Measurements from ENCODE around the gene PCDHB5. TPM values are rescaled to one million over a fixed set of nuclear protein-coding genes. Genes with fewer than 3 reads are reported as not detected.
"Not testable (repeated sequence)": the region's sequence is repeated elsewhere in the genome, so short reads cannot be mapped to it uniquely, and the experiment has no call there.

Gene PCDHB5
- not detected for polyA plus RNA-seq (2012; ENCODE audit: insufficient read depth, insufficient read length)

GRCh38 chr5:141135030-141135717 is at the start of gene PCDHB5:
Gene PCDHB5 (plus strand): TSS chr5:141135206. CDS start chr5:141135435, 229 bp downstream.
- DNase-seq (ENCODE audit: low read depth, low spot score): no peak
- no peak within 1 kb of the TSS for H3K4me3 ChIP-seq (ENCODE audit: low read length)

DNA sequence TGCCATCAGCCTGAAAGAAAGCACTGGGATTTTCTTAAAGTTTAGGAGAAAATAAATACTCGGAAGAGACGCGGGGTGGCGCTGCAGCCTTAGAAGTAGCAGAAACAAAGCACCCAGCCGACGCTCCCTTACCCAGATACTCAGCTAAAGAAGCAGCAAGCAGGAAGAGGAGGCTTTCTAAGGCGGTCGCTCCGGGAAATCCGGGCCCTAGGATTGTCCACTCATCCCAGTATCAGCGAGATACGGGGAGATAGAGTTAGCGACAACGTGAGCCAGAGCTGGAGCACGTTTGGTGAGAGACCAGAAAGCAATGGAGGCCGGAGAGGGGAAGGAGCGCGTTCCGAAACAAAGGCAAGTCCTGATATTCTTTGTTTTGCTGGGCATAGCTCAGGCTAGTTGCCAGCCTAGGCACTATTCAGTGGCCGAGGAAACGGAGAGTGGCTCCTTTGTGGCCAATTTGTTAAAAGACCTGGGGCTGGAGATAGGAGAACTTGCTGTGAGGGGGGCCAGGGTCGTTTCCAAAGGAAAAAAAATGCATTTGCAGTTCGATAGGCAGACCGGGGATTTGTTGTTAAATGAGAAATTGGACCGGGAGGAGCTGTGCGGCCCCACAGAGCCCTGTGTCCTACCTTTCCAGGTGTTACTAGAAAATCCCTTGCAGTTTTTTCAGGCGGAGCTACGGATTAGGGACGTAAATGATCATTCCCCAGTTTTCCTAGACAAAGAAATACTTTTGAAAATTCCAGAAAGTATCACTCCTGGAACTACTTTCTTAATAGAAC is 40.3 kb upstream of the PCDHB5 start, which contains the start of gene PCDHB2:
TSS of gene PCDHB2 (plus strand) at position 135 of the 782 bp plus-strand sequence. CDS start at position 311, 176 bp downstream.
- peak within 1 kb of the TSS; percentile 13; the same call in 1 of the 2 replicates for H3K4me3 ChIP-seq (ENCODE audit: low read length)
- peak; percentile 29 for DNase-seq (ENCODE audit: low read depth, low spot score)

- no peak for DNase-seq (ENCODE audit: low read depth, low spot score)
- H3K4me3 ChIP-seq (ENCODE audit: low read length): no peak overlapping the region
These were observed 39.8 kb upstream of the PCDHB5 start for GRCh38 chr5:141095263-141095641.

DNA sequence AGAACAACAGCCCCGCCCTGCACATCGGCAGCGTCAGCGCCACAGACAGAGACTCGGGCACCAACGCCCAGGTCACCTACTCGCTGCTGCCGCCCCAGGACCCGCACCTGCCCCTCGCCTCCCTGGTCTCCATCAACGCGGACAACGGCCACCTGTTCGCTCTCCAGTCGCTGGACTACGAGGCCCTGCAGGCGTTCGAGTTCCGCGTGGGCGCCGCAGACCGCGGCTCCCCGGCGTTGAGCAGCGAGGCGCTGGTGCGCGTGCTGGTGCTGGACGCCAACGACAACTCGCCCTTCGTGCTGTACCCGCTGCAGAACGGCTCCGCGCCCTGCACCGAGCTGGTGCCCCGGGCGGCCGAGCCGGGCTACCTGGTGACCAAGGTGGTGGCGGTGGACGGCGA is 38.8 kb upstream of the PCDHB5 start:
- not testable (repeated sequence) for H3K4me3 ChIP-seq (ENCODE audit: low read length); DNase-seq (ENCODE audit: low read depth, low spot score)

GRCh38 chr5:141096586-141096985 is 38.4 kb upstream of the PCDHB5 start:
- not testable (repeated sequence) for H3K4me3 ChIP-seq (ENCODE audit: low read length); DNase-seq (ENCODE audit: low read depth, low spot score)

- H3K4me3 ChIP-seq (ENCODE audit: low read length): no peak within 1 kb of the TSS
- no peak for DNase-seq (ENCODE audit: low read depth, low spot score)
These were observed 34.7 kb upstream of the PCDHB5 start, which contains the start of gene PCDHB3 for GRCh38 chr5:141100243-141100805. Gene PCDHB3 (plus strand): TSS chr5:141100473. CDS start chr5:141100650, 177 bp downstream.

DNA sequence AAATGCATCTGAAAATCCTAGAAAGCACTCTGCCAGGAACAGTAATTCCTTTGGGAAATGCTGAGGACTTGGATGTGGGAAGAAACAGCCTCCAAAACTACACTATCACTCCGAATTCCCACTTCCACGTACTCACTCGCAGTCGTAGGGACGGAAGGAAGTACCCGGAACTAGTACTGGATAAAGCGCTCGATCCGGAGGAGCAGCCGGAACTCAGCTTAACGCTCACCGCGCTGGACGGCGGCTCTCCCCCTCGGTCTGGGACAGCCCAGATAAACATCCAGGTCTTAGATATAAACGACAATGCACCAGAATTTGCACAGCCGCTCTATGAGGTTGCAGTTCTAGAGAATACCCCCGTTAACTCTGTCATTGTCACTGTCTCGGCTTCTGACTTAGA is 33.9 kb upstream of the PCDHB5 start:
- no peak for DNase-seq (ENCODE audit: low read depth, low spot score)
- H3K4me3 ChIP-seq (ENCODE audit: low read length): no peak overlapping the region

GRCh38 chr5:141102070-141102469 is 32.9 kb upstream of the PCDHB5 start:
- DNase-seq (ENCODE audit: low read depth, low spot score); H3K4me3 ChIP-seq (ENCODE audit: low read length): not testable (repeated sequence)

GRCh38 chr5:141102471-141102870 is 32.5 kb upstream of the PCDHB5 start:
- not testable (repeated sequence) for DNase-seq (ENCODE audit: low read depth, low spot score); H3K4me3 ChIP-seq (ENCODE audit: low read length)

- H3K4me3 ChIP-seq (ENCODE audit: low read length): no peak overlapping the region
- no peak for DNase-seq (ENCODE audit: low read depth, low spot score)
These were observed 29.7 kb upstream of the PCDHB5 start for GRCh38 chr5:141105350-141105749.

DNA sequence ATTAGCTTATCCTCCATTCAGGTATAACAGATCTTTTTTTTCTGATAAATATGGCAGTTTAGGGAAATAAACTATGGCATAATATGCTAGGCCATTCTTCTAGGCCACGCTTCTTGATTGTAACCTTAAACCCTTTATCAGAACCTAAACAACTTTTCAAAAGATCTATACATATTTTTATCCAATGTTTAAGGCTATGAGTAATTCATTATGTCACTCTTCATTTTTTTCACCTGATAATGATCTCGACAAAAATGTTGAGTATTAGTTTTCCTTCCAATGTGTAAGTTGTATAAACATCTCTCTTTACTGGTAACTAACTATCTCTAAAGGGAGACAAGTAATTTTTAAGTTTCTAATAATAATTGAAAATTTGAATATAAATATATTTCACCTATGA is 15.8 kb upstream of the PCDHB5 start:
- H3K4me3 ChIP-seq (ENCODE audit: low read length): no peak overlapping the region
- DNase-seq (ENCODE audit: low read depth, low spot score): no peak

- no peak for DNase-seq (ENCODE audit: low read depth, low spot score)
- H3K4me3 ChIP-seq (ENCODE audit: low read length): no peak within 1 kb of the TSS
These were observed 13.4 kb upstream of the PCDHB5 start, which contains the start of gene PCDHB4 for GRCh38 chr5:141121563-141121962. Gene PCDHB4 (plus strand): TSS chr5:141121818. CDS start chr5:141121999, 181 bp downstream.

DNA sequence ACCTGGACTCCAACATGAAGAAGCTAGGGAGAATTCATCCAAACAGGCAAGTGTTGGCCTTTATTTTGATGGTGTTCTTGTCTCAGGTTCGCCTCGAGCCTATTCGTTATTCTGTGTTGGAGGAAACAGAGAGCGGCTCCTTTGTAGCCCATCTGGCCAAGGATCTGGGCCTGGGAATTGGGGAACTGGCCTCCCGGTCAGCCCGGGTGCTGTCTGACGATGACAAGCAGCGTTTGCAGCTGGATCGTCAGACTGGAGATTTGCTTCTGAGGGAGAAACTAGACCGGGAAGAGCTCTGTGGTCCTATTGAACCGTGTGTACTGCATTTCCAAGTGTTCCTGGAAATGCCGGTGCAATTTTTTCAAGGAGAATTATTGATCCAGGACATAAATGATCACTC is 13.0 kb upstream of the PCDHB5 start:
- no peak overlapping the region for H3K4me3 ChIP-seq (ENCODE audit: low read length)
- no peak for DNase-seq (ENCODE audit: low read depth, low spot score)

DNA sequence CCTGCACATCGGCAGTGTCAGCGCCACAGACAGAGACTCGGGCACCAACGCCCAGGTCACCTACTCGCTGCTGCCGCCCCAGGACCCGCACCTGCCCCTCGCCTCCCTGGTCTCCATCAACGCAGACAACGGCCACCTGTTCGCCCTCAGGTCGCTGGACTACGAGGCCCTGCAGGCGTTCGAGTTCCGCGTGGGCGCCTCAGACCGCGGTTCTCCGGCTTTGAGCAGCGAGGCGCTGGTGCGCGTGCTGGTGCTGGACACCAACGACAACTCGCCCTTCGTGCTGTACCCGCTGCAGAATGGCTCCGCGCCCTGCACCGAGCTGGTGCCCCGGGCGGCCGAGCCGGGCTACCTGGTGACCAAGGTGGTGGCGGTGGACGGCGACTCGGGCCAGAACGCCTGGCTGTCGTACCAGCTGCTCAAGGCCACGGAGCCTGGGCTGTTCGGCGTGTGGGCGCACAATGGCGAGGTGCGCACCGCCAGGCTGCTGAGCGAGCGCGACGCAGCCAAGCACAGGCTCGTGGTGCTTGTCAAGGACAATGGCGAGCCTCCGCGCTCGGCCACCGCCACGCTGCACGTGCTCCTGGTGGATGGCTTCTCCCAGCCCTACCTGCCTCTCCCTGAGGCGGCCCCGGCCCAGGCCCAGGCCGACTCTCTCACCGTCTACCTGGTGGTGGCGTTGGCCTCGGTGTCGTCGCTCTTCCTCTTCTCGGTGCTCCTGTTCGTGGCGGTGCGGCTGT is 11.4 kb upstream of the PCDHB5 start:
- DNase-seq (ENCODE audit: low read depth, low spot score); H3K4me3 ChIP-seq (ENCODE audit: low read length): not testable (repeated sequence)

GRCh38 chr5:141127305-141127704 is 7.7 kb upstream of the PCDHB5 start:
- H3K4me3 ChIP-seq (ENCODE audit: low read length): no peak overlapping the region
- no peak for DNase-seq (ENCODE audit: low read depth, low spot score)

DNA sequence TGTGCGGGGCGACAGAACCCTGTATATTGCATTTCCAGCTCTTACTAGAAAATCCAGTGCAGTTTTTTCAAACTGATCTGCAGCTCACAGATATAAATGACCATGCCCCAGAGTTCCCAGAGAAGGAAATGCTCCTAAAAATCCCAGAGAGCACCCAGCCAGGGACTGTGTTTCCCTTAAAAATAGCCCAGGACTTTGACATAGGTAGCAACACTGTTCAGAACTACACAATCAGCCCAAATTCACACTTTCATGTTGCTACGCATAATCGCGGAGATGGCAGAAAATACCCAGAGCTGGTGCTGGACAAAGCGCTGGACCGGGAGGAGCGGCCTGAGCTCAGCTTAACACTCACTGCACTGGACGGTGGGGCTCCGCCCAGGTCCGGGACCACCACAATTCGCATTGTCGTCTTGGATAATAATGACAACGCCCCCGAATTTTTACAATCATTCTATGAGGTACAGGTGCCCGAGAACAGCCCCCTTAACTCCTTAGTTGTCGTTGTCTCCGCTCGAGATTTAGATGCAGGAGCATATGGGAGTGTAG is 786 bp downstream of the PCDHB5 start:
- no peak for DNase-seq (ENCODE audit: low read depth, low spot score)
- no peak overlapping the region for H3K4me3 ChIP-seq (ENCODE audit: low read length)

GRCh38 chr5:141137346-141137745 is 2.3 kb downstream of the PCDHB5 start:
- not testable (repeated sequence) for H3K4me3 ChIP-seq (ENCODE audit: low read length)

DNA sequence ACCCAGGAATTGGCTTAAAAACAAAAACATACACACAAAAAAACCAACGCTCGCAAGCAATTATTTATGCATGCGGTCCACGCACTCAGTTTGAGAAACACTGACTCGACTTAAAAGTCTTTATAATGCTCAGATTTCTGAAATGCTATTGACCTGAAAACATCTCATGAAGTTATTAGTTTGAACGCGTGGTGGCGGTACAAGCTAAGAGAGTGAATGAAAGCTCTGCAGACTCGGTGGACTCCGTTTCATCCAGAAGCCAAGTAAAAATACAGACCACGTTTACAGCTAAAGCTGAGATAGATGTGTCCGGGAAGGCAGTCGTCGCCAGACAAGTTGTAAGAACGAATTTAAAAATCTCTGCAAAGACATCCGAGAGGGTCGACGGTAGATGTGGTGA is 14.8 kb downstream of the PCDHB5 start, which contains the start of gene PCDHB6:
TSS of gene PCDHB6 (plus strand) at position 246 of the 400 bp plus-strand sequence. CDS start 201 bp downstream, outside the sequence.
- no peak within 1 kb of the TSS for H3K4me3 ChIP-seq (ENCODE audit: low read length)
- DNase-seq (ENCODE audit: low read depth, low spot score): no peak

More at GRCh38 chr5:141137346-141137745, 2.3 kb downstream of the PCDHB5 start:
- DNase-seq (ENCODE audit: low read depth, low spot score): not testable (repeated sequence)

All from Jurkat, Clone E6-1 (cell line).